GM12801 (cell line): ENCODE results near the gene C8G.

Experiments used
- CTCF ChIP-seq: IDR thresholded peaks from one replicate; pipeline ENCODE4 v1.5.1; 2011; ENCODE audit warnings: control low read depth; ENCODE audit not compliant: insufficient read length; ENCODE audit errors: extremely low read depth

Gene C8G

GRCh38 chr9:136958473-136958872 lies 13.4 kb downstream of the C8G start:
- no peak for TF ChIP-seq CTCF

- TF ChIP-seq CTCF: no peak
Measured at GRCh38 chr9:136958898-136959850, 14.1 kb downstream of the C8G start.

- TF ChIP-seq CTCF: no peak
Measured at GRCh38 chr9:136960212-136960937, 15.3 kb downstream of the C8G start.

GRCh38 chr9:136960938-136961275 lies 15.9 kb downstream of the C8G start:
- no peak for TF ChIP-seq CTCF

- TF ChIP-seq CTCF: no peak
Measured at GRCh38 chr9:136961279-136962065, 16.4 kb downstream of the C8G start.

DNA sequence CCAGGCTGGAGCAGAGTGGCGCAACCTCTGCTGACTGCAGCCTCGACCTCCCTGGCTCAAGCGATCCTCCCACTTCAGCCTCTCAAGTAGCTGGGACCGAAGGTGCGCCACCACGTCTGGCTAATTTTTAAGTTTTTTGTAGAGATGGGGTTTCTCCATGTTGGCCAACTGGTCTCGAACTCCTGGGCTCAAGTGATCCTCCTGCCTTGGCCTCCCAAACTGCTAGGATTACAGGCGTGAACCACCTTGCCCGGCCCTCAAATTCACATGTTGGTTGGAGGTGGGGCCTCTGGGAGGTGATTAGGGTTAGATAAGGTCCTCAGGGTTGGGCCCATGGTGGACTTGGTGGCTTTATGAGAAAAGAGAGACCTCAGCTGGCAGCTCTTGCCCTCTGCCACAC lies 17.1 kb downstream of the C8G start:
- TF ChIP-seq CTCF: no peak

- TF ChIP-seq CTCF: no peak
Measured at GRCh38 chr9:136962701-136963248, 17.7 kb downstream of the C8G start.
